Colonic mucosa (tissue), 4 donors: Measurements from ENCODE around the gene URB2. TPM values are rescaled to one million over a fixed set of nuclear protein-coding genes. Genes with fewer than 3 reads are reported as not detected.

ENCODE experiments used
- DNase-seq: peaks from one replicate; pipeline ENCODE4 v3.0.0-alpha.2; 2020
- H3K27ac ChIP-seq: fragments of 200-600 bp; one replicate; pipeline ENCODE4 v1.8.0; 2021
- H3K27me3 ChIP-seq: fragments of 200-600 bp; one replicate; pipeline ENCODE4 v1.8.0; 2021
- H3K36me3 ChIP-seq: fragments of 200-600 bp; one replicate; pipeline ENCODE4 v1.8.0; 2021
- H3K4me1 ChIP-seq: fragments of 200-600 bp; one replicate; pipeline ENCODE4 v1.8.0; 2021; ENCODE audit warnings: mild to moderate bottlenecking
- H3K4me3 ChIP-seq: fragments of 200-600 bp; one replicate; pipeline ENCODE4 v1.8.0; 2021
- H3K9ac ChIP-seq, 2 donors: one replicate each; pipeline ENCODE4 v1.7.0; 2013; ENCODE audit warnings: control low read depth in 2 of 2, low read depth in 2 of 2, low read length in 2 of 2
- H3K9me3 ChIP-seq: fragments of 200-600 bp; one replicate; pipeline ENCODE4 v1.8.0; 2021
- CTCF ChIP-seq: fragments of 200-600 bp; IDR thresholded peaks from one replicate; pipeline ENCODE4 v1.8.0; 2022; ENCODE audit warnings: antibody characterized with exemption, mild to moderate bottlenecking
- intact Hi-C: fragments of 100-400 bp; cut with DNase I; formaldehyde crosslinking; loops from one replicate; pipeline ENCODE4 v1.14.1; 2022
- total RNA-seq, 2 donors: library from RNA; stranded (reverse); fragmentation: NEBNext Ultra II Directional in 1 of 2; extraction: Animal tissue kit (Norgen Biotek cat#: 25700) in 1 of 2; gene quantifications; one replicate each; pipeline ENCODE4 v1.2.1, GENCODE V29; 2021
- donor health status: healthy.
- donor health status: DM: no; HTN: no; CAD: no.
- donor health status: DM: no; HTN: no; CAD: no.

The URB2 gene
- total RNA-seq, 2 donors from 2014 or later = 5.7 to 10.0 TPM

GRCh38 chr1:229664133-229664689 lies 38.2 kb downstream of the URB2 start:
- H3K36me3 ChIP-seq = peaks cover 4% of the 10 kb centered on the region
- intact Hi-C loops = loop anchor here (5.0 to 10.0 kb wide), 3 partner anchors 121 to 648 kb away; no protein-coding TSS in a partner anchor
- no peaks in the 10 kb centered on the region for H3K9me3 ChIP-seq
- H3K27me3 ChIP-seq = no peaks in the 10 kb centered on the region
- no peak overlapping the region for H3K4me3 ChIP-seq
- TF ChIP-seq CTCF = no peak
- no peaks in the 10 kb centered on the region for H3K4me1 ChIP-seq
- no peak overlapping the region for H3K27ac ChIP-seq
- DNase-seq = no peak
- no peak overlapping the region for H3K9ac ChIP-seq

- H3K9ac ChIP-seq = no peak overlapping the region
- H3K27ac ChIP-seq = no peak overlapping the region
- H3K27me3 ChIP-seq = no peaks in the 10 kb centered on the region
- DNase-seq = no peak
- H3K4me3 ChIP-seq = no peak overlapping the region
- TF ChIP-seq CTCF = no peak
- H3K9me3 ChIP-seq = no peaks in the 10 kb centered on the region
- no peaks in the 10 kb centered on the region for H3K36me3 ChIP-seq
- H3K4me1 ChIP-seq = no peaks in the 10 kb centered on the region
- intact Hi-C loops = loop anchor here (10.0 kb wide), 2 partner anchors 119 to 499 kb away; no protein-coding TSS in a partner anchor
Observed at GRCh38 chr1:229665912-229666558, 40.0 kb downstream of the URB2 start.

GRCh38 chr1:229666585-229666984 lies 40.5 kb downstream of the URB2 start:
- no peaks in the 10 kb centered on the region for H3K9me3 ChIP-seq
- intact Hi-C loops = loop anchor here (10.0 kb wide), 2 partner anchors 118 to 498 kb away; no protein-coding TSS in a partner anchor
- no peak for DNase-seq
- TF ChIP-seq CTCF = no peak
- no peak overlapping the region for H3K4me3 ChIP-seq
- H3K27me3 ChIP-seq = no peaks in the 10 kb centered on the region
- no peaks in the 10 kb centered on the region for H3K36me3 ChIP-seq
- no peaks in the 10 kb centered on the region for H3K4me1 ChIP-seq
- no peak overlapping the region for H3K9ac ChIP-seq
- H3K27ac ChIP-seq = no peak overlapping the region

GRCh38 chr1:229669333-229669732 lies 43.3 kb downstream of the URB2 start:
- intact Hi-C loops = loop anchor here (10.0 kb wide), 2 partner anchors 115 to 495 kb away; no protein-coding TSS in a partner anchor
- Histone ChIP-seq H3K36me3 (no peaks in the 10 kb centered on the region), H3K4me3 (no peak overlapping the region), H3K9ac (no peak overlapping the region), H3K9me3 (no peaks in the 10 kb centered on the region), H3K27me3 (no peaks in the 10 kb centered on the region), H3K4me1 (no peaks in the 10 kb centered on the region), H3K27ac (no peak overlapping the region)
- DNase-seq = no peak
- TF ChIP-seq CTCF = no peak

GRCh38 chr1:229671310-229671709 lies 45.3 kb downstream of the URB2 start:
- intact Hi-C loops = no loop called here
- Histone ChIP-seq H3K9ac (no peak overlapping the region), H3K36me3 (no peaks in the 10 kb centered on the region), H3K27ac (no peak overlapping the region), H3K4me3 (no peak overlapping the region), H3K9me3 (no peaks in the 10 kb centered on the region), H3K27me3 (no peaks in the 10 kb centered on the region), H3K4me1 (no peaks in the 10 kb centered on the region)
- TF ChIP-seq CTCF = no peak
- DNase-seq = no peak
